Lower leg skin (tissue), 3 donors: Measurements from ENCODE around the gene SUZ12.
"Not testable (repeated sequence)": the region's sequence is repeated elsewhere in the genome, so short reads cannot be mapped to it uniquely, and the experiment has no call there.

Source experiments
- CTCF ChIP-seq, 3 donors: fragments of 450-650 bp; IDR thresholded peaks; one replicate each; pipeline ENCODE4 v1.5.1; 2016; ENCODE audit warnings: antibody characterized with exemption in 3 of 3, mild to moderate bottlenecking in 3 of 3, moderate library complexity in 2 of 3
- POLR2A ChIP-seq, 2 donors: fragments of 450-650 bp; IDR thresholded peaks; one replicate each; pipeline ENCODE4 v1.6.1; 2016 to 2017; ENCODE audit warnings: antibody characterized with exemption in 2 of 2, mild to moderate bottlenecking in 1 of 2, moderate library complexity in 1 of 2

GRCh38 chr17:31942396-31942795 is 5.6 kb downstream of the SUZ12 start:
- TF ChIP-seq CTCF, POLR2A (IDR thresholded peaks at IDR 0.05): not testable (repeated sequence)
